ENCODE measurements around the gene C4orf33. TPM values are rescaled to one million over a fixed set of nuclear protein-coding genes. Genes with fewer than 3 reads are reported as not detected.

Gene C4orf33
- total RNA-seq, 1 donor from 2014 or later = 17.6 TPM

- H3K4me1 Mint-ChIP-seq (ENCODE audit: low read depth, unreplicated experiment) = no peaks in the 10 kb centered on the region
- H3K4me3 Mint-ChIP-seq (ENCODE audit: unreplicated experiment) = no peak overlapping the region
Measured at GRCh38 chr4:129162450-129162849, 66.5 kb downstream of the C4orf33 start.

GRCh38 chr4:129163427-129163826 lies 67.5 kb downstream of the C4orf33 start:
- Mint-ChIP-seq H3K9me3 (ENCODE audit: unreplicated experiment) (peaks cover 2% of the 10 kb centered on the region), H3K36me3 (ENCODE audit: unreplicated experiment) (no peaks in the 10 kb centered on the region), H3K4me3 (ENCODE audit: unreplicated experiment) (no peak overlapping the region), H3K4me1 (ENCODE audit: low read depth, unreplicated experiment) (no peaks in the 10 kb centered on the region), H3K27me3 (ENCODE audit: unreplicated experiment) (no peaks in the 10 kb centered on the region), H3K27ac (ENCODE audit: unreplicated experiment) (no peak overlapping the region)
- TF ChIP-seq, protein P1, sequence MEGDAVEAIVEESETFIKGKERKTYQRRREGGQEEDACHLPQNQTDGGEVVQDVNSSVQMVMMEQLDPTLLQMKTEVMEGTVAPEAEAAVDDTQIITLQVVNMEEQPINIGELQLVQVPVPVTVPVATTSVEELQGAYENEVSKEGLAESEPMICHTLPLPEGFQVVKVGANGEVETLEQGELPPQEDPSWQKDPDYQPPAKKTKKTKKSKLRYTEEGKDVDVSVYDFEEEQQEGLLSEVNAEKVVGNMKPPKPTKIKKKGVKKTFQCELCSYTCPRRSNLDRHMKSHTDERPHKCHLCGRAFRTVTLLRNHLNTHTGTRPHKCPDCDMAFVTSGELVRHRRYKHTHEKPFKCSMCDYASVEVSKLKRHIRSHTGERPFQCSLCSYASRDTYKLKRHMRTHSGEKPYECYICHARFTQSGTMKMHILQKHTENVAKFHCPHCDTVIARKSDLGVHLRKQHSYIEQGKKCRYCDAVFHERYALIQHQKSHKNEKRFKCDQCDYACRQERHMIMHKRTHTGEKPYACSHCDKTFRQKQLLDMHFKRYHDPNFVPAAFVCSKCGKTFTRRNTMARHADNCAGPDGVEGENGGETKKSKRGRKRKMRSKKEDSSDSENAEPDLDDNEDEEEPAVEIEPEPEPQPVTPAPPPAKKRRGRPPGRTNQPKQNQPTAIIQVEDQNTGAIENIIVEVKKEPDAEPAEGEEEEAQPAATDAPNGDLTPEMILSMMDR (IDR thresholded peaks at IDR 0.05; ENCODE audit: partially characterized antibody, unreplicated experiment) = no peak
- DNase-seq = no peak

More at GRCh38 chr4:129162450-129162849, 66.5 kb downstream of the C4orf33 start:
- no peak for DNase-seq
- Mint-ChIP-seq H3K27ac (ENCODE audit: unreplicated experiment) (no peak overlapping the region), H3K27me3 (ENCODE audit: unreplicated experiment) (no peaks in the 10 kb centered on the region), H3K9me3 (ENCODE audit: unreplicated experiment) (peaks cover 4% of the 10 kb centered on the region), H3K36me3 (ENCODE audit: unreplicated experiment) (peaks cover 2% of the 10 kb centered on the region)
- TF ChIP-seq, protein P1 (IDR thresholded peaks at IDR 0.05; ENCODE audit: partially characterized antibody, unreplicated experiment) = no peak

GRCh38 chr4:129164243-129164642 lies 68.3 kb downstream of the C4orf33 start:
- no peaks in the 10 kb centered on the region for H3K4me1 Mint-ChIP-seq (ENCODE audit: low read depth, unreplicated experiment)
- TF ChIP-seq, protein P1 (IDR thresholded peaks at IDR 0.05; ENCODE audit: partially characterized antibody, unreplicated experiment) = no peak
- no peaks in the 10 kb centered on the region for H3K27me3 Mint-ChIP-seq (ENCODE audit: unreplicated experiment)
- H3K36me3 Mint-ChIP-seq (ENCODE audit: unreplicated experiment) = no peaks in the 10 kb centered on the region
- H3K4me3 Mint-ChIP-seq (ENCODE audit: unreplicated experiment) = no peak overlapping the region
- no peak for DNase-seq
- H3K9me3 Mint-ChIP-seq (ENCODE audit: unreplicated experiment) = peaks cover 2% of the 10 kb centered on the region
- no peak overlapping the region for H3K27ac Mint-ChIP-seq (ENCODE audit: unreplicated experiment)

Other genes starting within 250 kb of the C4orf33 start
- gene SCLT1, start 2.6 kb upstream of the C4orf33 start, total RNA-seq (ENCODE audit: unreplicated experiment) = 15.6 TPM

Measured in glutamatergic neuron (in vitro differentiated cells).